Epidermal melanocyte (primary cell): ENCODE results near the gene RFTN2.
A peak's percentile ranks its signal among the peaks of the same experiment; 100 is the strongest.
"Not testable (repeated sequence)": the region's sequence is repeated elsewhere in the genome, so short reads cannot be mapped to it uniquely, and the experiment has no call there.

Experiments
- DNase-seq: peaks from one replicate; pipeline ENCODE4 v3.0.0; 2011; ENCODE audit warnings: low spot score; ENCODE audit not compliant: insufficient read length

RFTN2 gene

GRCh38 chr2:197675246-197675645 lies at the start of gene RFTN2:
Gene RFTN2, minus strand, starts transcription at chr2:197675587. Its CDS starts 129 bp downstream, at chr2:197675458.
- DNase-seq = no peak

GRCh38 chr2:197717863-197718262 lies 42.5 kb upstream of the RFTN2 start:
- DNase-seq = no peak

GRCh38 chr2:197713271-197713670 lies 37.9 kb upstream of the RFTN2 start:
- DNase-seq = no peak

- DNase-seq = no peak
Observed at GRCh38 chr2:197711578-197711977, 36.2 kb upstream of the RFTN2 start.

GRCh38 chr2:197710424-197711042 lies 35.1 kb upstream of the RFTN2 start:
- no peak for DNase-seq

GRCh38 chr2:197709140-197709539 lies 33.8 kb upstream of the RFTN2 start:
- not testable (repeated sequence) for DNase-seq

- no peak for DNase-seq
Observed at GRCh38 chr2:197708331-197708730, 32.9 kb upstream of the RFTN2 start.

- no peak for DNase-seq
Observed at GRCh38 chr2:197707316-197708213, 32.2 kb upstream of the RFTN2 start.

- DNase-seq = no peak
Observed at GRCh38 chr2:197706839-197707207, 31.4 kb upstream of the RFTN2 start.

GRCh38 chr2:197705912-197706838 lies 30.8 kb upstream of the RFTN2 start:
- DNase-seq = no peak

- DNase-seq = peak; percentile 68
Observed at GRCh38 chr2:197705121-197705911, 29.9 kb upstream of the RFTN2 start, which contains the start of gene MARS2. Gene MARS2, plus strand, starts transcription at chr2:197705369. Its CDS starts 37 bp downstream, at chr2:197705406.

GRCh38 chr2:197704434-197705120 lies 29.2 kb upstream of the RFTN2 start:
- DNase-seq = no peak

- DNase-seq = no peak
Observed at GRCh38 chr2:197700960-197701359, 25.6 kb upstream of the RFTN2 start.

GRCh38 chr2:197699724-197700123 lies 24.3 kb upstream of the RFTN2 start:
- not testable (repeated sequence) for DNase-seq

- not testable (repeated sequence) for DNase-seq
Observed at GRCh38 chr2:197696571-197696970, 21.2 kb upstream of the RFTN2 start.

- not testable (repeated sequence) for DNase-seq
Observed at GRCh38 chr2:197695971-197696370, 20.6 kb upstream of the RFTN2 start.

GRCh38 chr2:197695206-197695605 lies 19.8 kb upstream of the RFTN2 start:
- not testable (repeated sequence) for DNase-seq

- DNase-seq = no peak
Observed at GRCh38 chr2:197677483-197677882, 2.1 kb upstream of the RFTN2 start.

- DNase-seq = no peak
Observed at GRCh38 chr2:197677056-197677455, 1.7 kb upstream of the RFTN2 start.

- DNase-seq = peak; percentile 64
Observed at GRCh38 chr2:197675711-197676188, 363 bp upstream of the RFTN2 start.
